Measurements from ENCODE around the gene MTR.

The MTR gene

DNA sequence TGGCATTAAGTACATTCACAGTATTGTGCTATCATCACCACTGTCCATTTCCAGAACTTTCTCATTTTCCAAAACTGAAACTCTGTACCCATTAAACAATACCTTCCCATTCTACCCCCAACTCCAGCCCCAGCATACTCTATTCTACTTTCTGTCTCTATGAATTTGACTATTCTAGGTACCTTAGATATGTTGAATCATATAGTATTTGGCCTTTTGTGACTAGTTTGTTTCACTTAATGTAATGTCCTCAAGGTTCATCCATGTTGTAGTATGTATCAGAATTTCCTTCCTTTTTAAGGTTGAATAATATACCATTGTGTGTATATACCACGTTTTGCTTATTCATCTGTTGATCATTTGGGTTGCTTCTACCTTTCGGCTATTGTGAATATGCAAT, 11.5 kb downstream of the MTR start:
- Histone ChIP-seq H3K27me3 (replicated peaks; ENCODE audit: control insufficient read depth, insufficient read depth, low read length) (no peaks in the 10 kb centered on the region), H3K36me3 (ENCODE audit: control insufficient read depth, insufficient read depth, low read length) (peaks cover 8% of the 10 kb centered on the region), H3K4me3 (replicated peaks; ENCODE audit: low read depth, low read length) (no peak overlapping the region)
- TF ChIP-seq, protein P1, sequence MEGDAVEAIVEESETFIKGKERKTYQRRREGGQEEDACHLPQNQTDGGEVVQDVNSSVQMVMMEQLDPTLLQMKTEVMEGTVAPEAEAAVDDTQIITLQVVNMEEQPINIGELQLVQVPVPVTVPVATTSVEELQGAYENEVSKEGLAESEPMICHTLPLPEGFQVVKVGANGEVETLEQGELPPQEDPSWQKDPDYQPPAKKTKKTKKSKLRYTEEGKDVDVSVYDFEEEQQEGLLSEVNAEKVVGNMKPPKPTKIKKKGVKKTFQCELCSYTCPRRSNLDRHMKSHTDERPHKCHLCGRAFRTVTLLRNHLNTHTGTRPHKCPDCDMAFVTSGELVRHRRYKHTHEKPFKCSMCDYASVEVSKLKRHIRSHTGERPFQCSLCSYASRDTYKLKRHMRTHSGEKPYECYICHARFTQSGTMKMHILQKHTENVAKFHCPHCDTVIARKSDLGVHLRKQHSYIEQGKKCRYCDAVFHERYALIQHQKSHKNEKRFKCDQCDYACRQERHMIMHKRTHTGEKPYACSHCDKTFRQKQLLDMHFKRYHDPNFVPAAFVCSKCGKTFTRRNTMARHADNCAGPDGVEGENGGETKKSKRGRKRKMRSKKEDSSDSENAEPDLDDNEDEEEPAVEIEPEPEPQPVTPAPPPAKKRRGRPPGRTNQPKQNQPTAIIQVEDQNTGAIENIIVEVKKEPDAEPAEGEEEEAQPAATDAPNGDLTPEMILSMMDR (IDR thresholded peaks at IDR 0.05; ENCODE audit: insufficient read depth, low read length, poor library complexity, severe bottlenecking): no peak
- DNase-seq (ENCODE audit: extremely low read depth, insufficient read length): no peak

DNA sequence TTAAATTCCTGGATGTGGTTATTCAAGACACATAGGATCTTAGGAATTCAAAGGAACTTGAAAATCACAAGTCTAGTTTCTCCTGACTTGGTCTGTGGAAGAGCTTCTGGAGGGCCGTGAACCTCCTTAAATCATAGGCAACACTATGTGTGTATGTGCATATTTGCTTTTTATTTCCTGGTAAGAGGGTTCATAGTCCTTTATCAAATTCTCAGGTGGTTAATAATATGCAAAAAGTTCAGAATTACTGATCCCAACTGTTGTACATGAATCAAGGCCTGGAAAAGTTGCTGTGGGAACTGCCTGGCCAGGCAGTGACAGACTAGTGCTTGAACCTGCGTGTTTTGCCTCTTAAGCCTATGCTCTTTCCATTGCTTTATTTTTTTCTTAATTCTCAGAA, 12.9 kb downstream of the MTR start:
- Histone ChIP-seq H3K4me3 (replicated peaks; ENCODE audit: low read depth, low read length) (no peak overlapping the region), H3K27me3 (replicated peaks; ENCODE audit: control insufficient read depth, insufficient read depth, low read length) (no peaks in the 10 kb centered on the region), H3K36me3 (ENCODE audit: control insufficient read depth, insufficient read depth, low read length) (peaks cover 8% of the 10 kb centered on the region)
- no peak for DNase-seq (ENCODE audit: extremely low read depth, insufficient read length)
- TF ChIP-seq, protein P1 (IDR thresholded peaks at IDR 0.05; ENCODE audit: insufficient read depth, low read length, poor library complexity, severe bottlenecking): no peak

DNA sequence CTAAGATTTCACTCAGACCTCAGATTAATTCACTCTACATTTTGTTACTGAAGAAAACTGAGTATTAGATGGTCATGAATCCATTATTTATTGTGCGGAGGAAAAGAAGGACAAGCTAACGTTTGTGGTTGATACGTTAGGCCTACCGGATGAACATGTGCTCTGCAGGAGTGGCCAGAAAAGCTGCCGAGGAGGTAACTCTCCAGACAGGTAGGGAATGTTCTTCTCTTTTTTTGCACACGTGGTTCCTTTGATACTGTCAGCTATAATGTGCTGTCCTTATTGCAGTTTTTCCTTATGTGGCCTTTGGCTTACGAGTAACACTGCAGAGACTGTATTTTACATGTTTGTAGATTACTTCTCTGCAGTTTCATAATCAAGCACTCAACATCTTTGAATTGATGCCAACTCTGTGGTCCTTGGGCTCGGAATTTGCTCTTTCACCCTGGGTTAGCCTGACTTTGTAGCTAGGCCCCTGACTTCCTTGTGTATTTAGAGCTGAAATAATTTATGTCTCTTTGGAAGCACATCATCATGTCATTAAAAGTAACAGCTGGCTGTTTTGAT, 13.6 kb downstream of the MTR start:
- Histone ChIP-seq H3K36me3 (ENCODE audit: control insufficient read depth, insufficient read depth, low read length) (peaks cover 8% of the 10 kb centered on the region), H3K27me3 (replicated peaks; ENCODE audit: control insufficient read depth, insufficient read depth, low read length) (no peaks in the 10 kb centered on the region), H3K4me3 (replicated peaks; ENCODE audit: low read depth, low read length) (no peak overlapping the region)
- TF ChIP-seq, protein P1 (IDR thresholded peaks at IDR 0.05; ENCODE audit: insufficient read depth, low read length, poor library complexity, severe bottlenecking): no peak
- no peak for DNase-seq (ENCODE audit: extremely low read depth, insufficient read length)

DNA sequence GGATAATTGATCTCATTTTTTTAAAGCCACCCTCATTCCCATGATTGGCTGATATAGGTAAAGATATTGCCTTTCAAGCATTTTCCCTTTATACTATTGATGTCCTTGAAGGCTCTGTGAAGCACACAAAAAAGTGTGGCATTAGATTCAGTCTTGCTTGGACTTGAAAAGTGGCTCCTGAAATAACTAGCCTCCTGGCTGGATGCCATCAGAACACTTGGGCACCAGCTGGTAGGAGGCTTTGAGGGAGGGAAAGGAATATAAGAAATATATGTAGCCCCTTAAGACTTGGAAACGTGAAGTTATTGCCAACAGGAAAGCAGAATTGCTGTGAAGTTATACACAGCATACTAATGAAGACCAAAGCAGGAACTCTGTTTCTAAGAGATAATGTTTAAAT, 14.1 kb downstream of the MTR start:
- no peak for DNase-seq (ENCODE audit: extremely low read depth, insufficient read length)
- TF ChIP-seq, protein P1 (IDR thresholded peaks at IDR 0.05; ENCODE audit: insufficient read depth, low read length, poor library complexity, severe bottlenecking): no peak
- Histone ChIP-seq H3K27me3 (replicated peaks; ENCODE audit: control insufficient read depth, insufficient read depth, low read length) (no peaks in the 10 kb centered on the region), H3K36me3 (ENCODE audit: control insufficient read depth, insufficient read depth, low read length) (peaks cover 8% of the 10 kb centered on the region), H3K4me3 (replicated peaks; ENCODE audit: low read depth, low read length) (no peak overlapping the region)

DNA sequence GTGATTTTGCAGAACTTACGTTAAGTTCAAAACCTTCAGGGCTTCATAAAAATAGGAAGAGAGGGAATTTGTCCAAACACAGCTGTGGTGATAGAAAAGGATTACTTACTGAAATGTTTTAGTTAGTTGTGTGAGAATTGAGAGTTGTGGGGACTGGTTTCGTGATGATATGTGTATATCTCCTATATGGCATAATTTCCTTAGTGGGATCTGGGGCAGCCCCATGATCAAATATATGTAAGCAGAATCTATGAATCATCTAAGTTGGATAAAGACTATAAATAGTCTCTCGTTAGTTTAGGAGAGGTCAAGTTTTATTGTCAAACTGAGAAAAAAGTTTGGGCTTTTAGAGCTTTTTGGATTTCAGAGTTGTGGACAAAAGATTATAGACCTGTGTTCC, 14.9 kb downstream of the MTR start:
- Histone ChIP-seq H3K36me3 (ENCODE audit: control insufficient read depth, insufficient read depth, low read length) (peaks cover 8% of the 10 kb centered on the region), H3K27me3 (replicated peaks; ENCODE audit: control insufficient read depth, insufficient read depth, low read length) (no peaks in the 10 kb centered on the region), H3K4me3 (replicated peaks; ENCODE audit: low read depth, low read length) (no peak overlapping the region)
- no peak for DNase-seq (ENCODE audit: extremely low read depth, insufficient read length)
- TF ChIP-seq, protein P1 (IDR thresholded peaks at IDR 0.05; ENCODE audit: insufficient read depth, low read length, poor library complexity, severe bottlenecking): no peak

All from GM06990 (cell line).